GM18517 (cell line): ENCODE measurements around the gene ARL5C.
A peak's percentile ranks its signal among the peaks of the same experiment; 100 is the strongest.

Experiments
- ATAC-seq: cut with Tn5 transposase; IDR thresholded peaks from one replicate; pipeline ENCODE4 v1.9.1; 2021; ENCODE audit warnings: mild to moderate bottlenecking, moderate library complexity; ENCODE audit not compliant: unreplicated experiment

The ARL5C gene, protein sequence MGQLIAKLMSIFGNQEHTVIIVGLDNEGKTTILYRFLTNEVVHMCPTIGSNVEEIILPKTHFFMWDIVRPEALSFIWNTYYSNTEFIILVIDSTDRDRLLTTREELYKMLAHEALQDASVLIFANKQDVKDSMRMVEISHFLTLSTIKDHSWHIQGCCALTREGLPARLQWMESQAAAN

DNA sequence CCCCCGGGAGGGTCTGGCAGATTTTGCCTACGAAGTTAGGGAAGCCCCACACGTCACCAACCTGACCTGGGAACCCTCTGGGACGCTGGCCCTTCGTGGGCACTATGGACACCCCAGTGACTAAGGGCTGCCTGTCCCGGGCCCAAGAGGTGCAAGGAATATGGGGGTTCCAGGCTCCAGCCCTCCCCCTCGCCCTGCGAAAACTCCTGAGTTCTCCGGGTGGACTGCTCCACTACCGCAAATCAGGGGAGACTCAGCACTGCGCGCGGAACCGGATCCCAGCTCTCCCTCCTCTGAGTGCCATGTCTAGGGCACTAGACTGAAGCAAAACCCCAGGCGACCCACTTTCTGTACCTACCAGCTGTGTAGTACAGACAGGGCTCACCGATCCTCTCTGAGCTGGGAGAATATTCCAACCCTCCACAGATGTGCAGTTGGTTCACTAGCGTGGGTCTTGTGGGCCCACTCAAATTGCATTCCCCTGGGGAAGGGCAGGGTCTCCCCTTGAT lies at the start of gene ARL5C:
Gene ARL5C, minus strand, starts transcription at position 321 of the 509 bp plus-strand sequence. CDS start 401 bp downstream, outside the sequence.
- no peak for ATAC-seq

DNA sequence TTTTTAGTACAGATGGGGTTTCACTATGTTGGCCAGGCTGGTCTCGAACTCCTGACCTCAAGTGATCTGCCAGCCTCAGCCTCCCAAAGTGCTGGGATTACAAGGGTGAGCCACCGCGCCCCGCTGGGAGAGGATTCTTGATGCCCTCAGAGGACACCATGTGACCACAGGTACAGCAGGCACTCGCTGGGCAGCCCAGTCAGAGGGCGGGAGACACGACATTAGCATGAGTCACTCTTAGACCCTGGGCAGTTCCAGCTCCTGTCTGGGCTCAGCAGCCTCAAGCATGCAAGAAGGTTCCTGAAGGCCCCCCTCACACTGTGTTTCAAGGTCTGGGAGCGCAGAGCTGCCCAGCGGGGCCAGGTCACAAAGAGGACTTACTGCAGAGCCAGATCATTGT lies 47.9 kb upstream of the ARL5C start:
- ATAC-seq = no peak

DNA sequence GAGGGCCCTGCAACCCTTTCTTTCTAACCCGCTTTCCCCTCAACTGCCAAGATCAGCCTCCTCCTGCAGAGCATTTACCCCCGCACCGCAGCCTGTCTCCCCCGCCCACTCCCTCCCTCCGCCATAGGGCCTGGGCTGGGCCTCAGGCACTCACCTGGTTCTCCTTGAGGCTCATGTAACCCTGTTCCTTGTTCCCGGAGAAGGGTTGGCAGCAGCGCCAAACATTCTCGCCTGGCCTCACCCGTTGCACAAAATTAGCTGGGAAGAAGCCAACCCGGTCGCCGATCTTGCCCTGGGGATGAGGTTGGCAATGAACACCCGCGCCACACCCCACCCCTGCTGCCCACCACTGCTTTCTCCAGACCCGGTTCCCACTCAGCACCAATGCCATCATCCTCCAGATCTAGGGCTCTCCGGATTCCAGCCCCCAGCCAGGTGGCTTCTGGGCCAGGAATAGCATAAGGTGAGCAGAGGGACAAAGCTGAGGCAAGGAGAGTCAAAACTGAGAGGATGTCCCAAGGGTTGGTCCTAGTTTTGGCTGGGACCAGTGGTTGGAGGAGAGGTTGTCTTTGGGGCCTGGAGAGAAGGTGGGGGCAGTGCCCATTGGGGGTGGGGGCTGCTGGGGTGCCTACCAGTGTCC lies 47.0 kb upstream of the ARL5C start:
- no peak for ATAC-seq

DNA sequence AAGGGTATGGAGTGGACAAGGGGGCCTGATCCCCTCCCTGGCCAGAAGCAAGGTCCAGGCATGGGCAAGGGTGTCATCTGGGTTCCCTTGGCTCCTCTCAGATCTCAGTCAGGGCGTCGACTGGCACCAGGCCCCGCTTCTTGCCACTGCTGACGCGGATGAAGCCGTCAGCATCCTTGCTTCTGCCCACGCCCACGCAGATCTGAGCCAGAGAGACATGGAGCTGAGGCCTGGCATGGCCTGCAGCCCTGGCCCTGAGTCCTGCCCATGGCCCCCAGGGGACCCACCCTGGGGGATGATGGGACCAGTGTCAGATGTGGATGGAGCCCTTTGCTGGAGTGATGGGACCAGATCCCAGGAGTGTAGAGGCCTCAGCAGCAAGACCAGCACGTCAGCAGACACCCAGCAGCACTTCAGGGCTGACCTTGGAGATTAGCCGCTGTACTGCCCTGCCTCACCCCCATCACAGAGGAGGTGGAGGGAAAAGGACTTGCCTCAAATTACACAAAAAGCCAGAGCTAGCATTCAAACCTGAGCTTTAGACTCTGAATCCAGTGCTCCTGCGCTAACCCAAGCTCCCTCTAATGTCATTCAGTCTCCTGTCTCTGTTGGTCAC lies 46.3 kb upstream of the ARL5C start:
- no peak for ATAC-seq

DNA sequence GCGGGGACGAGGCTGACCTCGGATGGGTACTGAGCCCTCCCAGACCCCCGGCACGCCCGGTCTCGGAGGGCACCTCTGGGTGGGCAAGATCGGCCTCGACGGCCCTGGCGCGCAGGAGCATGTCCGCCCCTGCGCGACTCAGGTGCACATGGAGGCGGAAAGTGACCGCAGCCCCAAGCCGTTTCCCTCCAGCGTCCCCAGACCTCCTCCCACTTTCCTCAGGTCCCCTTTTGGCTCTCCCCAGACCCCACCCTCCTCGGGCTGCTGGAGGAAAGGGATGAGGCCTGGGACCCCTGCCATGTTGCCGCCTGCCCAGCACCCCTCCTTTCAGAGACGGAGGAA lies 44.1 kb upstream of the ARL5C start:
- ATAC-seq = no peak

DNA sequence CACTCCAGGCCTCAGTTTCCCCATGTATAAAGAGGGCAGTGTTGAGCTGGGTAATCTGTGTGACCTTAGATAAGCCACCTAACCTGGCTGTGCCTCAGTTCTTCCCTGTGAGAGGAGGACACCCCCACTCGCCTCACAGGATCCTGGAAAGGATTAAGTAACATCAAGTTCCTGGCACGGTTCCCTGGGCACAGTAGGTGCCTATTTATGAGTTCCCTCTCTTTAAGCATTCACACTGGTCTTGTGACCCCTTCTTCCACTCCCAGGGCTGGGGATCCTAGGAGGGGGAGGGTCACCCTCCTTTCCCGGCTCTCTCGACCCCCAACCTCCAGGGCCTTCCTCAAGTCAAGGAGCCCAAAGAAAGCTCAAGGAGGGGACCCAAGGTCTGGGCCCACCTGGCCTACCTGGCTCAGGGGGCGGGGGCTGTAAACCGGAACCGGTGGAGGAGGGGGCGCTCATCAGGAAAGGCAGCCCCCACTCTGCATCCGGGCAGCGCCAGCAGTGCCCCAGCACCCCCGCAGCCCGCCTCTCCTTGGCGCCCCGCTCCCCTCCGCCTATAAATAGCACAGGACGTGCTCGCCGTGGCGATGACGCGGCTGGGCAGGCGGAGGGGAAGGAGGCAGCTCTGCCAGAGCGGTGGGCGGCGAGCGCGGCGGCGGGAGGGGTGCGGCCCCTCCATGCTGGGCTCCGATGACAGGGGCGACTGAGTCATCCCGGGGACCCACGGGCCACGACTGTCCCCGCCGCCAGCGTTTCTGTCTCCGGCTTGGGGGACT lies 43.5 kb upstream of the ARL5C start:
- no peak for ATAC-seq

DNA sequence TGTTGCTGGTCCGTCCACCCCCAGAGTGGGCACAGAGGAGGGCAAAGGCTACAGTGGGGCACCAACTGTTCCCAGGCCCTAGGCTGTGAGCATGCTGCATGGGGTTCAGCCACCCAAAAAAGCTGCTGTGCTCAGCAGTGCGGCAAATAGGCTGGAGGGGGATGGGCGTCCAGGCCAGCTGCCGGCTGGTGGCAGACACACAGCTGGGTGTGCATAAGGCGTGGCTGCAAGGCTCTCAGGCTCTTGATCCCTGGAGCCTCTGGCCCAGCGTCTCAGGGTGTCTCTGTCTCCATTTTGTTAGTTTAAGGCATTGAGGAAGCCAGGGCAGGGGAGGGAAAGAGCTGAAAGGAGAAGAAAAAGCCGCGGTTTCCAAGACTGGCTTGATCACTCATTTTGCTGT lies 42.9 kb upstream of the ARL5C start:
- ATAC-seq = peak; percentile 59

DNA sequence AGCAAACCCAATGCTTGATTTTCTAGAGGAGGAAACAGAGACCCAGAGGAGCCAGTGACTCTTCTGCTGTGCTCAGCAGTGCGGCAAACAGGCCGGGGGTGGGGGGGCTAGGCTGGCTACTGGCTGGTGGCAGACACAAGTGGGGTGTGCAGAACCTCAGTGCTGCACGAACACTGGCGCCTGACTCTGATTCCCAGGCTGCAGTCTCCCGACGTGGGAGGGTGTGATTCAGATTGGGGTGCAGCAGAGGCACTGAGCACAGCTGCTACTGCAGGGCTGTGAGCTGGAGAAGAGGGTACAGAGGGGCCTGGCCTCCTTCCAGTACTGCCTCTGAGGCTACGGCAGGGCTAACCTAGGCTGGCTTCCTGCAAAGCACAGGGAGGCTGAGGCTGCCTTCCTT lies 42.2 kb upstream of the ARL5C start:
- ATAC-seq = no peak

DNA sequence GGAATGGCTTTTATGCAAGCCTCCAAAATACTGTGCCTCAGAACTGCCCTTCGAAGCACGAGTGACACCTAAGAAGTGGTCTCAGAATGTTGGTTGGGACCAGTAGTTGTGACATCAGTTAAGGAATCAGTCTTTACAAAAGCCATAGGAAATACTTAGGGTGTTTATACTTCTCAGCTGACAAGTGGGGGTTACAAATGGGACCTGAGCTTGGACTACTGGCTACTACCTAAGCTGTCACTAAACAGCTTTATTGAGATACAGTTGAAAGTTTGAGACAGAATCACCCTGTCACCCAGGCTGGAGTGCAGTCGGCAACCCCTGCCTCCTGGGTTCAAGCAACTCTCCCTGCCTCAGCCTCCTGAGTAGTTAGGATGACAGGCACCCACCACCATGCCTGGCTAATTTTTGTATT lies 39.2 kb upstream of the ARL5C start:
- ATAC-seq = no peak

DNA sequence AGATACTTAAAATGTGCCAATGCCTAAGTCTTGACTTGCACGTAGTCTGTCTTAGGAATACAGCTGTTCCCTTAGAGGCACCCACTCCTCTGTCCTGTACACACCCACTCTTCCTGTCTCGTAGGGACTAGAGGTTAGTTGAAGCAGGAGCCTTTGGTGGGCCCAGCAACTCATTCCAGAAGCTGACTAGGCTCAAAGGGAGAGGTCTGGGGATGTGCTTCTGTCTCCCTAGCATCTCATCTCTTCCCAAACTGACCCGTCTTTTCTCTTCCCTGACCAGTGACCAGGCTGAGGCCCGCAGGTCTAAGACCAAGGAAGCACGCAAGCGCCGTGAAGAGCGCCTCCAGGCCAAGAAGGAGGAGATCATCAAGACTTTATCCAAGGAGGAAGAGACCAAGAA lies 38.3 kb upstream of the ARL5C start:
- no peak for ATAC-seq

DNA sequence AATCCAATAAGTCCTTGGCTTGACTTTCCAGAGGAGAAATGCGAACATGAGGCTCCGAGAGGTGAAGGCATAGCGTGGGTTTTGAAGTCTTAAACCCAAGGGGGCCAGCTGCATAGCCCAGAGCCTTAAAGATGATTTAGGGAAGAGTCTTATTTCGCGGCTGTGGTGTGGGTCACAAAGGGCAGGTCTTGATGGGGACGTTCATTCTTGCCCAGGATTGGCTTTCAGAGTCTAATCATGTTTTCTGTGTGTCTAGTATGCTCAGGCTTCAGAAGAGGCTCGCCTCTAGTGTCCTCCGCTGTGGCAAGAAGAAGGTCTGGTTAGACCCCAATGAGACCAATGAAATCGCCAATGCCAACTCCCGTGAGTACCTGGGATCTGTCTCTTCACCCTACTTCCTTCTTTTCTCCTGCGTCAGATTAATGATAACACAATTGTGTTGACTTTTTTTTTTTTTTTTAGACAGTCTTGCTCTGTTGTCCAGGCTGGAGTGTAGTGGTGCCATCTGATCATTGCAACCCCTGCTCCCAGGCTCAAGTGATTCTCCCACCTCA lies 35.1 kb upstream of the ARL5C start:
- no peak for ATAC-seq

DNA sequence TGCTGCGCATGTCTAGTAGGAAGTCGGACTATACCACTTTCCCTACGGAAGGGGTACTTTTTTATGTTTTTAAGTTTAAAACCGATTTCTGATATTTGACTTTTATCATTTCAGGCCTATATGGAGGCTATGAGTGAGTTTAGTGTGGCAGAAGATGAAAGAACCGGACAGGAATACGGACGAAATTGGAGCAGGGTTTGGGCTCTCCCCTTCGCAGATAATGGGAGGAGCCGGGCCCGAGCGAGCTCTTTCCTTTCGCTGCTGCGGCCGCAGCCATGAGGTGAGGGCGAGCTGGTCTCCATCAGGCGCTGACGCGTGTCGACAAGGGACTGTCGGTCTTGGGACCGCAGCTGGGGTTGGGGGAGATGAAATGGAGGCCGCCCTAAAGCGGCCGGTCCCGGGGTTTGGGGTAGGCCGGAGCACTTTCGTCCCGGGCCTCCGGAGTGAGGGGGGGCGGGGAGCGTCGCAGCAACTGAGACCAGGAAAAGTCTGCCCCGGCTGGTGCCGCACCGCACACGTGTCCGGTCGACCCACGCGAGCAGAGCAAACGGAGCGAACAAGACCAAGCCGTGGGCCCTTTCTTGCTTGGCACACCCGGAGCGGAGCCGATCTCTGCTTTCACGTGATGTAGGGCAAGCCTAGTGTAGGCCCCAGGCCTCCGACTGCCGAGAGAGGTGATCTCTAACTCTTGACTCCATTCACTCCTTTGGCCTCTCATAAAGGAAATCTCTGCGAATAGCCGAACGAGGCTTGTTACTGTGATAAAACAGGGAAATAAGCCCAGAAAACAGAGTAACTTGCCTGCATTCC lies 34.3 kb upstream of the ARL5C start, which contains the start of gene RPL19:
Gene RPL19, plus strand, starts transcription at position 214 of the 810 bp plus-strand sequence. Its CDS starts 62 bp downstream, at position 276.
- ATAC-seq = peak; percentile 55

DNA sequence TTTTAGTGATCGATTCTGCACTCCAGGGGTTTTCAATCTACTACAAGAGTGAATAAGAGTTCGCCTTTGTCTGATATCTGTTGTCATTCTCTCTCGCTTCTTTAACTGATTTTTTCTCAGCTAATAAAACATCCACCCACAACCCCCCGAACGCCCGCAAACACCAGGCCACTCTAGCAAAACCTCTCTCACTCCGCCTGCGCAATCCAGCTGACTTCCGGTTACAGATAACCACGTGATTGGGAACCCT lies 33.8 kb upstream of the ARL5C start:
- ATAC-seq = peak; percentile 71

DNA sequence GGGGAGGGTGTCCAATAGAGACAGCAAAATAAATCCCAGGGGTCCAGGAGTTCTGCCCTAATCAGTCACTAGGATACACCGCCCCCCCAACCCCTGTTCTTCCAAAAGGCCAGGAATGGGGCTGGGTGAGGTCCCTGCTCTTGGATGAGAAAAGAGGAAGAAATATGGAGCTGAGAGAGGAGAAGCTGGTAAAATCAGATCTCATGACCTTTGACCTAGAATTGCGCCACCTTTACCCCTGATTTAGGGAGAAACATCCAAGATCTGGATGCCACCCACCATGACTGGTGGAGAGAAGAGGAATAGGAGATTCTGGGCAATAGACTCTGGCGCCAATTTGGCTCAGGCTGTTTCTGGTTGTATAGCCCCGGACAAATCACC lies 32.2 kb upstream of the ARL5C start:
- no peak for ATAC-seq

DNA sequence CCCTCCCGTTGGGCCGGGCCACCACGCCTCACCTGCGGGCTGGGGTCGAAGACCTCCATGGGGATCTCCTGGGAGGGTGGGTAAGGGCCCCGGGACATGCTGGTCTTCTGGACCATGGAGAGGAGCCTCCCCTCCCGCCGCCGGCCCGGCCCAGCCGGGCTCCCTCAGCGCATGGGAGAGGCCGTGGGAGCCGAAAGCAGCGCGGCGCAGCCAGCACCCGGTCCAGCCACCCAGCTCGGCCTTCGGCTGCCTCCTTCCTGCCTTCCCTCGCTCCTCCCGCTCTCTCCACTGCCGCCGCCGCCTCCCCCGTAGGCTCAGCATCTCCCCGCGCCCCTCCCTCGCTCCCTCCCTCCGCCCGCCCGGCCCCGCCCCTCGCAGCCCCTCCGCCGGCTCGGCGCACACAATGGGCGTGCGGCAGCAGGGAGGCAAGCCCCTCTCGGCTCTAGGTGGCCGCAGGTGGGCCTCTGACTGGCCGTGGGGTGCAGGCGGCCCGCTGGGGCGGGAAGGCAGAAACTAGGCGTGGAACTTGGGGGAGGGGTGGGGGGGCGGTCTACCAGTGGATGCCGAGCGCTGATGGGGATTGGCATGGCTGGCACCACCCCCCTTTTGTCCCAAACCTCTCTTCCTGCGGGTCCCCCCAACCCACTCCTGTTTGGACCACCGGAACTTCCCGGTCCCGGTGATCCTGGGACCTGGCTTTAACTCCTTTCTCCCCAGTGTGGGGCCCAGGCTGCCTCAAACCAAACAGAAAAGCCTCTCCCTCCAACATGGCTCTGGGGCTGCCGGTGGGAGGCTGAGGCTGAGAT lies 31.6 kb upstream of the ARL5C start, which contains the start of gene CACNB1:
Gene CACNB1, minus strand, starts transcription at position 290 of the 806 bp plus-strand sequence. Its CDS starts 174 bp downstream, at position 116.
- ATAC-seq = no peak

DNA sequence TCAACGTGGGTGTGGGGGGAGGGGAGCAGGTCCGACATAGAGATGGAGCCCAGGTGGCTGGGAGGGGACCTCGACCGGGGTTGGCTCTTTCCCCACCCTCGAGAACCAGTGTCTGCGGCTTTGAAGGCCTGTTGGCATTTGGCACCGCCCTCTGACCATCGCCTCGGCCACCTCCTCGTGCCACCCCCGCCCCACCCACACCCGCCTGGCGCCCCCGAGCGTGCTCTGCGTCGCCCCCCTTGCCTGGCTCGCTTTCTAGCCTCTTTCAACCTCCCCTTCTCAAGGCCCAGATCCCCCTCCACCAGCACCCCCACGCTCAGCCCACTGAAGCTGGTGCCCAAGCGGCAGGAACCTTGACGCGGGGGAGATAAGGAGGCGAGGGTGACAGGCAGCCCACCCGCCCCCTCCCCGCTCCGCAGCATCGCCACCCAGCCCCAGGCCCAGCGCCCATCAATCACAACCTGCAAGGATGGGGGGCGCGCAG lies 30.9 kb upstream of the ARL5C start:
- no peak for ATAC-seq

DNA sequence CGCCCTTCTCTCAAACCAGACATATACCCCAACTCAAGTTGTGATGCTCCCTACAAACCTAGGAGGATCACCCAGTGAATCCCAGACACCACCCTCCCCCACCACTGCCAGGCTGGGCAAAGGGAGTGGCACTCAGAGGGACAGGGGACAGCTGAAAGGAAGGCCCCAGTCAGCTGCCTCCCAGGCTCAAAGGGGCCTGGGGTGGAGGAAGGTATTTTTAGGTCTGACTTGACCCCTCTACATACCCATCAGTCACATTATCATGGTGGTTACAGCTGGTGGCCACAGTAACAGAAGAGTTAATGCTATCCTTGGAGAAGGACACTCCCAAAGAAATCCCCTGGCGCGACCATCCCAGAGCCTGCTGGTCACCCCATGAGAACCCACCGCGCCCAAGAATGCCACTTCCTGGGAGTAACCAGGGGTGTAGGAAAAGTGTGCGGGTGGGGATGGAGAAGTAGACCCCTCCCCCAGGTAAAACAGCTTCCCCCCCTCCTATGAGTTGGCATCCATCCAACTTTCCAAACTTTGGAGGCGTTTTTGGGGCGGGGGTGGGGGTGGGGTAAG lies 30.4 kb upstream of the ARL5C start:
- ATAC-seq = no peak

DNA sequence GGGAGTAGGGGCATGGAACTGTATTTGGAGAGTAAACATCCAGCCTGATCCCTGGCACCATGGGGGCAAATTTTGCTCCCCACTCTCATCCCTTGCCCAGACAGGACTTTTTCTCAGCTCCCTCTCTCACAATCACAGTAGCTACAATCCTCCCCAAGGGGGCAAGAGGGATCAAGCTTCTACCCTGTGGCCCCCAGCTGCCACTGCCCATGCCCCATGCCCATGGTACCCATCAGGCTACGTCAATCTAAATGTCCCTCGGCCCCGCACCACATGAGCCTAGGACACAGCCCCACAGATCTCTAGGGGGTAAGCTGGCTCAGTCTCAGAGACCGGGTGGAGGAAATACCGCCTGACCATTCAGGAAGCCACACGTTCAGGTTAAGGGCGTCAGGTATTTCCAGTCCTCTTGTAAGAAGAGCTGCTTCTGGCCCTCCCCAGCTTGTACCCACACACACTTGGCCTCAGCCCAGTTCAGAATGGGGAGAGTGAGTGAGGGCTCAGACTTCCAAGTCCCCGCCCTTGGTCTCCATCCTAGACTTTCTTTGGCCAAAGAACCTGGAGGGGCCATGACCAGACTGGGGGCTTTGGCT lies 29.7 kb upstream of the ARL5C start:
- ATAC-seq = no peak

DNA sequence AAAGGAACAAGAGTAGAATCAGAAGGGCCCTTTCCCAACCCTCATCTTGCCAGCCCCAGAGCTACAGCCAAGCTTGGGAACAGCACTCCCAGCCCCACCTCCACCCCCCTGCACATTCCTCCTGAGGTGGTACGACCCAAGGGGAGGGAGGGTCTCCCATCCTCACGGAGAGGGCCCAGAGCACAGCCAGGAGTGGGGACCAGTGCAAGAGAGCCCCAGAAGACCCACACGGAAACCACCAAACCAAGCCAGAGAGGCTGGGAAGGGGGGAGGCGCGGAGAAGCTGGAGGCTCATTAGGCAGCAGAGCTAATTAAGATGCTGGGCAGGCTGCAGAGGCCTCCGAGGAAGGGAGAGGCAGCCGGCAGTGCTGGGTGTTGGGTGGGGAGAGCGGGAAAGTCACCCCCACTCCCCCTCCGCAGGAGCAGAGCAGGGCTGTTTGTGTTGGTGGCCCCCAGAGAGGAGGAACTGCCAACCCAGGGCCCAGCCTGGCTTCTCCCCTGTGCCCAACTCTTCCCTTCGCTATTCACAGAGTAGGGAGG lies 29.1 kb upstream of the ARL5C start:
- no peak for ATAC-seq
